Stimulated activated naive B cell treated with anti-CD40 and anti-IgM and Interleukin-4, amounts not matched to agents 10 μg/mL and 1 μg/mL and 100 μg/mL, for 72 hours (primary cell): ENCODE measurements around the gene KRTAP9-4.
"Not testable (repeated sequence)": the region's sequence is repeated elsewhere in the genome, so short reads cannot be mapped to it uniquely, and the experiment has no call there.

ENCODE experiments used
- ATAC-seq, 2 donors: fragments of 150-1000 bp; cut with Tn5 transposase; replicated peaks; 2 replicates each; pipeline ENCODE4 v1.10.0; 2021; ENCODE audit warnings: moderate library complexity in 1 of 2
- DNase-seq: peaks from one replicate; pipeline ENCODE4 v3.0.0; 2021
- H3K27ac Mint-ChIP-seq: one replicate; pipeline ENCODE4 v1.8.0; 2022; ENCODE audit warnings: mild to moderate bottlenecking, mixed read lengths
- H3K27me3 Mint-ChIP-seq, 2 donors: one replicate each; pipeline ENCODE4 v1.8.0; 2022; ENCODE audit warnings: mixed read lengths in 2 of 2
- H3K36me3 Mint-ChIP-seq, 2 donors: one replicate each; pipeline ENCODE4 v1.8.0; 2022; ENCODE audit warnings: mixed read lengths in 2 of 2, mild to moderate bottlenecking in 1 of 2
- H3K4me1 Mint-ChIP-seq, 2 donors: one replicate each; pipeline ENCODE4 v1.8.0; 2022; ENCODE audit warnings: mixed read lengths in 2 of 2, mild to moderate bottlenecking in 1 of 2
- H3K4me3 Mint-ChIP-seq, 2 donors: one replicate each; pipeline ENCODE4 v1.8.0; 2022; ENCODE audit warnings: mild to moderate bottlenecking in 2 of 2, mixed read lengths in 2 of 2, moderate library complexity in 1 of 2
- H3K9me3 Mint-ChIP-seq, 2 donors: one replicate each; pipeline ENCODE4 v1.8.0; 2022; ENCODE audit warnings: mixed read lengths in 2 of 2, mild to moderate bottlenecking in 1 of 2

Gene KRTAP9-4

DNA sequence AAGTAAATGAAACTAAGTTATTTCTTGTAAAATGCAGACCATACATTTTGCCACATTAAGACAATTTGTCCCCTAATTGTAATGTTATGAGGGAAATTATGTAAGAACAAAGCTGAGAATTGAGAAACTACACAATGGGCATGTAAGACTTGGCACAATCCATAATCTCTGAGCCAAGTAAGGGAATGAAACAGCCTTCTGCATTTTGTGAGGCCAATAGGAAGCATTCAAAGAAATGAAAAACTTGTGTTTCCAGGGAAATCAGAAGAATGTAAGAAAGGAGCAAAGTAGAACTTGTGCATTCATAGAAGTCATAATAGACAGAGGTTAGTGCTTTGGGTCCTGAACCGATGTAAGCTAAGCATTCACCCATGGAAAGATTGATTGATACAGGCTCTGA, 1.8 kb downstream of the KRTAP9-4 start:
- Mint-ChIP-seq H3K36me3 (no peaks in the 10 kb centered on the region), H3K4me1 (peaks cover 12 to 14% of the 10 kb centered on the region in 2 donors), H3K27ac (no peak overlapping the region), H3K27me3 (peaks cover 11 to 19% of the 10 kb centered on the region in 2 donors), H3K4me3 (no peak overlapping the region), H3K9me3 (no peaks in the 10 kb centered on the region)
- DNase-seq (no peak), ATAC-seq (no peak)

DNA sequence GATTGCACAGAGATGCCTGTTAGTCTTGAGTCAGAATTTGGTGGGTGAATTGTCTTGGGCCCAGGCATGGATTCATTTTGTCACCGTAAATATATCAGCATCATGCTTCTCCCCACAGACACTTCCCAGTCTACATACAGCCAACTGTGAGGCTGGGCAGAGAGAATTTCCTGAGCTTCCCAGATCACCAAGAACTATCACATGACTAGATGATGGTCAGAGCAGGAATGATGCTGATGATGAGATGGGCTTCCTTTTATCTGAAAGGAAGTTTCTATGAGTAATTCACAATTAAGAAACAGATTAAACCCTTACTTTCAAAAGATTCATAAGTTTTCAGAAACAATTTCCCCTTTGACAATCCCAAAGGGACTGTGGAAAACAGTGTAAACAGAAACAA, 5.4 kb downstream of the KRTAP9-4 start:
- Mint-ChIP-seq H3K9me3 (no peaks in the 10 kb centered on the region), H3K27ac (no peak overlapping the region), H3K36me3 (no peaks in the 10 kb centered on the region), H3K4me3 (no peak overlapping the region), H3K4me1 (peaks cover 6 to 12% of the 10 kb centered on the region in 2 donors), H3K27me3 (peaks cover 29 to 32% of the 10 kb centered on the region in 2 donors)
- no peak for DNase-seq
- no peak for ATAC-seq

DNA sequence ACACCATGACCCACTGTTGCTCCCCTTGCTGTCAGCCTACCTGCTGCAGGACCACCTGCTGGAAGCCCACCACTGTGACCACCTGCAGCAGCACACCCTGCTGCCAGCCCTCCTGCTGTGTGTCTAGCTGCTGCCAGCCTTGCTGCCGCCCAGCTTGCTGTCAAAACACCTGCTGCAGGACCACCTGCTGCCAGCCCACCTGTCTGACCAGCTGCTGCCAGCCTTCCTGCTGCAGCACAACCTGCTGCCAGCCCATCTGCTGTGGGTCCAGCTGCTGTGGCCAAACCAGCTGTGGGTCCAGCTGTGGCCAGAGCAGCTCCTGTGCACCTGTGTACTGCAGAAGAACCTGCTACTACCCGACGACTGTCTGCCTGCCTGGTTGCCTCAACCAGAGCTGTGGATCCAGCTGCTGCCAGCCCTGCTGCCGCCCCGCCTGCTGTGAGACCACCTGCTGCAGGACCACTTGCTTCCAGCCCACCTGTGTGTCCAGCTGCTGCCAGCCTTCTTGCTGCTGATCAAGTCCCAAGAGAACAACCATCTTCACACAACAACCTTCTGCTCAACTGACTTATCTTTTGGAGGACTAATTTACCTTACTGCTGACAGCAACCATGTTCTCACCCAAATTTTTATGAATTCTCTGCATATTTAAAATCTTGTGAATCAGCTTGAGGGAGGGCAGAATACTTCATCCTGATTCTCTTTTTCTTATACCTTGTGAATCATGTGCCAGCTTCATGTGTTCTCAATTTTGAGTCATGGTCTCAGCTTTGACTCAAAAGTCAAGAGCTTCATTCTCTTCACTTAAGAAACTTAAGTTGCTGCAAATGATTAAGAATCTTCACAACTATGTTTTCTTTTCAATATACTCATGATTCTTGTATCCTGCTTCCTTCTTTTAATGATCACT, 6.1 kb downstream of the KRTAP9-4 start, which contains the start of gene KRTAP9-9:
TSS of gene KRTAP9-9 (plus strand) at position 4 of the 910 bp plus-strand sequence.
- not testable (repeated sequence) for H3K27ac Mint-ChIP-seq, DNase-seq, H3K36me3 Mint-ChIP-seq, H3K4me3 Mint-ChIP-seq, ATAC-seq, H3K9me3 Mint-ChIP-seq
- peaks cover 29 to 40% of the 10 kb centered on the region in 2 donors for H3K27me3 Mint-ChIP-seq
- peaks cover 4 to 12% of the 10 kb centered on the region in 2 donors for H3K4me1 Mint-ChIP-seq

DNA sequence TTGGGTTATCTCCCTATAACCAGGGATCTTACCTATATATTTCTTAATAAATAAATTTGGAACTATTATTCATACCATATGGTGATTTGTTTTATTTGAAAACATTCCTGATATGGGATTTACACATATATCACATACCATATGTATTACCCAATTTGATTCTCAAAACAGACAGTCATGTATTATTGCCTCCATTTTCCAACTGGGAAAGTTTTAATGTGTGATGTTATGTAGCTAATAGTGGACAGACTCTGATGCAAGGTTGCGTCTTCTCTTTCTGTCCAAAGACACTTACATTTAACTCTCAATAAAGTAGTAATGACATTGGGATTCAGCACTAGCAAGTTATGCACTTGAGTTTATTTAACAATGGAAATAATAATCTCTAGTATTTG, 6.8 kb downstream of the KRTAP9-4 start:
- H3K27ac Mint-ChIP-seq: no peak overlapping the region
- H3K4me1 Mint-ChIP-seq: peaks cover 4 to 12% of the 10 kb centered on the region in 2 donors
- H3K9me3 Mint-ChIP-seq: peaks cover 0 to 2% of the 10 kb centered on the region in 2 donors
- DNase-seq (no peak), ATAC-seq (no peak)
- H3K36me3 Mint-ChIP-seq: no peaks in the 10 kb centered on the region
- H3K27me3 Mint-ChIP-seq: peaks cover 29 to 41% of the 10 kb centered on the region in 2 donors
- no peak overlapping the region for H3K4me3 Mint-ChIP-seq

DNA sequence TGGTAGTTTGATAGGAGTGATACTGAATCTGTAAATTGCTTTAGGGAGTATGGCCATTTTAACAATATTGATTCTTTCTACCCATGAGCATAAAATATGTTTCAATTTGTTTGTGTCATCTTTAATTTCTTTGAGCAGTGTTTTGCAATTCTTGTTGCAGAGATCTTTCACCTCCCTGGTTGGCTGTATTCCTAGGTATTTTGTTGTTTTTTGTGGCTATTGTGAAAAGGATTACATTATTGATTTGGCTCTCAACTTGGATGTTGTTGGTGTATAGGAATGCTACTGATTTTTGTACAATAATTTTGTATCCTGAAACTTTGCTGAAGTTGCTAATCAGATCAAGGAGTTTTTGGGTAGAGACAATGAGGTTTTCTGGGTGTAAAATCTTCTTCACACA, 8.9 kb downstream of the KRTAP9-4 start:
- peaks cover 0 to 6% of the 10 kb centered on the region in 2 donors for H3K4me1 Mint-ChIP-seq
- H3K36me3 Mint-ChIP-seq: no peaks in the 10 kb centered on the region
- ATAC-seq (no peak), DNase-seq (no peak)
- no peak overlapping the region for H3K27ac Mint-ChIP-seq
- peaks cover 0 to 2% of the 10 kb centered on the region in 2 donors for H3K9me3 Mint-ChIP-seq
- no peak overlapping the region for H3K4me3 Mint-ChIP-seq
- peaks cover 35 to 37% of the 10 kb centered on the region in 2 donors for H3K27me3 Mint-ChIP-seq

DNA sequence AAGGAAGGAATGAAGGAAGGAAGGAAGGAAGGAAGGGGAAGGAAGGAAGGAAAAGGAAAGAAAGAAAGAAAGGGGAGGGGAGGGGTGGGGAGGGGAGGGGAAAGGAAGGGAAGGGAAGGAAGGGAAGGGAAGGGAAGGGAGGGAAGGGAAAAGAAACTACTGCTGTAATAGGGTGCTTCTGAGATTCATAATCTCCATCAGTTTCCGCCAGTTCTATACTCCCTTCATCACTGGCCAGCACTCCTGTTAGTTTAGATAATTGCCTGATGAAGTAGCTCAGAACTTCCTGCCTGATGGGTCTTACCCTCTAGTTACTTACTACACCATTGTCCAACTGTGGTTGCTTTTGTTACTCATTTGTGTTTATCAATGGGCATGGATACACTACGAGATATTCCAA, 13.7 kb downstream of the KRTAP9-4 start:
- H3K9me3 Mint-ChIP-seq: peaks cover 0 to 2% of the 10 kb centered on the region in 2 donors
- peaks cover 0 to 8% of the 10 kb centered on the region in 2 donors for H3K4me1 Mint-ChIP-seq
- peaks cover 19 to 38% of the 10 kb centered on the region in 2 donors for H3K27me3 Mint-ChIP-seq
- H3K4me3 Mint-ChIP-seq: no peak overlapping the region
- DNase-seq (no peak), ATAC-seq (no peak)
- H3K36me3 Mint-ChIP-seq: no peaks in the 10 kb centered on the region
- H3K27ac Mint-ChIP-seq: no peak overlapping the region

DNA sequence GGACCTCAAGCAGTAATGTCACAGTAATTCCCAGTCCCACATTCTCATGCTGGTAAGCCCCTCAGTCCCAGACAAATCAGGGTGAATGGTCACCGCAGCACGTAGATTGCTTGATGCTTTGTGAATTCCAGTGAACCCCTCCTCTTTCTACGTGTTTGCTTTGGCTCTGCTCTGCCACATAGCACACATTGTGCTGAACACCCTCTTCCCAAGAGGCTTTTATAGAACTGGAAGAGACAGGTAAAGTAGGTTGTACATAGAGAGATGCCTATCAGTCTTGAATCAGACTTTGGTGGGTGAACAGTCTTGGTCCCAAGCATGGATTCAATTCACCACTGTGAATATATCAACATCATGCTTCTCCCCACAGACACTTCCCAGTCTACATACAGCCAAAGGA, 15.1 kb downstream of the KRTAP9-4 start:
- Mint-ChIP-seq H3K4me1 (peaks cover 0 to 8% of the 10 kb centered on the region in 2 donors), H3K9me3 (peaks cover 0 to 2% of the 10 kb centered on the region in 2 donors), H3K27me3 (peaks cover 19 to 40% of the 10 kb centered on the region in 2 donors), H3K4me3 (no peak overlapping the region), H3K36me3 (no peaks in the 10 kb centered on the region), H3K27ac (no peak overlapping the region)
- no peak for DNase-seq
- no peak for ATAC-seq

DNA sequence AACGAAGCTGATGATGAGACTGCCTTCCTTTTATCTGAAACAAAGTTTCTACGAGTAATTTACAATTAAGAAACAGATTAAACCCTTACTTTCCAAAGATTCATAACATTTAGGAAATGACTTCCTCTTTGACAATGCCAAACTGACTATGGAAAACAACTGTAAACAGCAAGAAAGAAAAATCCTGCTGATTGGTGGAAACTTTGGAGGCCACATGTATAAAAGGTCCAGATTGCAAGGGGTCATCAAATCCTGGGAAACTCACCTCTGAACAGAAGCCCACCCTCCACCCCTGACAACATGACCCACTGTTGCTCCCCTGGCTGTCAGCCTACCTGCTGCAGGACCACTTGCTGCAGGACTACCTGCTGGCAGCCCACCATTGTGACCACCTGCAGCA, 15.6 kb downstream of the KRTAP9-4 start, which contains the start of gene KRTAP9-6:
TSS of gene KRTAP9-6 (plus strand) at position 301 of the 400 bp plus-strand sequence. CDS start at position 301, 0 bp downstream.
- Mint-ChIP-seq H3K9me3 (peaks cover 0 to 2% of the 10 kb centered on the region in 2 donors), H3K4me1 (peaks cover 0 to 8% of the 10 kb centered on the region in 2 donors), H3K27me3 (peaks cover 19 to 37% of the 10 kb centered on the region in 2 donors), H3K4me3 (no peak within 1 kb of the TSS), H3K27ac (no peak within 1 kb of the TSS), H3K36me3 (no peaks in the 10 kb centered on the region)
- no peak for DNase-seq
- ATAC-seq: no peak

DNA sequence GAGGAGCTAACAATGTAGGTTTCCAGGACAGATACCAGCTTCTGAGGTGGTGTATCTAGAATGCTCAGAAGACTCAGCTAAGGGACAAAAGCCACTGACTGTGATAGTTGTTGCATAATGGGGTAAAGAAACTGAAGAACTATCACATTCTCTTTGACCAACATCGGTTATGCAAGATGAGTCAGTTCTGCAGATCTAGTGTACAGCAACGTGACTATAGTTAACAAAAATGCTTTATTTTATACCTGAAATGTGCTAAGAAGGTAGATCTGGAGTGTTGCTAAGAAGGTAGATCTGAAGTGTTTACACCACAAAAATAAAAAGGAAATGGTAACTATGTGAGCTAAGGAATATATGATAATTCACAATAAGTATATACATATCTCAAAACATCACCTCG, 18.2 kb downstream of the KRTAP9-4 start:
- no peaks in the 10 kb centered on the region for H3K9me3 Mint-ChIP-seq

DNA sequence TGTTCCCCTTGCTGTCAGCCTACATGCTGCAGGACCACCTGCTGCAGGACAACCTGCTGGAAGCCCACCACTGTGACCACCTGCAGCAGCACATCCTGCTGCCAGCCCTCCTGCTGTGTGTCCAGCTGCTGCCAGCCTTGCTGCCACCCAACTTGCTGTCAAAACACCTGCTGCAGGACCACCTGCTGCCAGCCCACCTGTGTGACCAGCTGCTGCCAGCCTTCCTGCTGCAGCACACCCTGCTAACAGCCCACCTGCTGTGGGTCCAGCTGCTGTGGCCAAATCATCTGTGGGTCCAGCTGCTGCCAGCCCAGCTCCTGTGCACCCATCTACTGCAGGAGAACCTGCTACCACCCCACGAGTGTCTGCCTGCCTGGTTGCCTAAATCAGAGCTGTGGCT, 21.8 kb downstream of the KRTAP9-4 start:
- not testable (repeated sequence) for H3K36me3 Mint-ChIP-seq, H3K9me3 Mint-ChIP-seq, ATAC-seq, H3K4me3 Mint-ChIP-seq, DNase-seq, H3K27ac Mint-ChIP-seq
- Mint-ChIP-seq H3K27me3 (peaks cover 25 to 33% of the 10 kb centered on the region in 2 donors), H3K4me1 (peaks cover 9 to 11% of the 10 kb centered on the region in 2 donors)

More for the DNA sequence above, 18.2 kb downstream of the KRTAP9-4 start:
- peaks cover 5 to 11% of the 10 kb centered on the region in 2 donors for H3K4me1 Mint-ChIP-seq
- no peak overlapping the region for H3K27ac Mint-ChIP-seq
- peaks cover 19 to 36% of the 10 kb centered on the region in 2 donors for H3K27me3 Mint-ChIP-seq
- DNase-seq: no peak
- no peaks in the 10 kb centered on the region for H3K36me3 Mint-ChIP-seq
- ATAC-seq: no peak
- no peak overlapping the region for H3K4me3 Mint-ChIP-seq

DNA sequence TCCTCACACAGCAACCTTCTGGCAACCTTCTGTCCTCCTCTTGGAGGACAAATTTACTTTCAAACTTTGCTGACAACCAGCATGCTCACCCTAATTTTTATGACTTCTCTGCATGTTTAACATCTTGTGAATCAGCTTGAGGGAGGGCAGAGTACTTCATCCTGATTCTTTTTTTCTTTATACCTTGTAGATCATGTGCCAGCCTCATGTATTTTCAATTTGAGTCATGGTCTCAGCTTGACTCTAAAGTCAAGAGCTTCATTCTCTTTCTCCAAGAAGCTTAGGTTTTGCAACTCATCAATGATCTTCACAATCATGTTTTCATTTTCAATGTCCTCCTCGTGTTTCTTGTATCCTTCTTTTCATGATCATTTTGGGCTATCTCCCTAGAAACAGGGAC, 22.4 kb downstream of the KRTAP9-4 start:
- Mint-ChIP-seq H3K4me1 (peaks cover 9 to 12% of the 10 kb centered on the region in 2 donors), H3K27ac (no peak overlapping the region), H3K9me3 (no peaks in the 10 kb centered on the region), H3K27me3 (peaks cover 30 to 35% of the 10 kb centered on the region in 2 donors), H3K36me3 (no peaks in the 10 kb centered on the region), H3K4me3 (no peak overlapping the region)
- ATAC-seq (no peak), DNase-seq (no peak)

DNA sequence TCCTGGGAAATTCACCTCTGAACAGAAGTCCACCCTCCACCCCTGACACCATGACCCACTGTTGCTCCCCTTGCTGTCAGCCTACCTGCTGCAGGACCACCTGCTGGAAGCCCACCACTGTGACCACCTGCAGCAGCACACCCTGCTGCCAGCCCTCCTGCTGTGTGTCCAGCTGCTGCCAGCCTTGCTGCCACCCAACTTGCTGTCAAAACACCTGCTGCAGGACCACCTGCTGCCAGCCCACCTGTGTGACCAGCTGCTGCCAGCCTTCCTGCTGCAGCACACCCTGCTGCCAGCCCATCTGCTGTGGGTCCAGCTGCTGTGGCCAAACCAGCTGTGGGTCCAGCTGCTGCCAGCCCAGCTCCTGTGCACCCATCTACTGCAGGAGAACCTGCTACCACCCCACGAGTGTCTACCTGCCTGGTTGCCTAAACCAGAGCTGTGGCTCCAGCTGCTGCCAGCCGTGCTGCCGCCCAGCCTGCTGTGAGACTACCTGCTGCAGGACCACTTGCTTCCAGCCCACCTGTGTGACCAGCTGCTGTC, 26.2 kb downstream of the KRTAP9-4 start, which contains the start of gene KRTAP9-7:
TSS of gene KRTAP9-7 (plus strand) at position 51 of the 543 bp plus-strand sequence. CDS start at position 51, 0 bp downstream.
- not testable (repeated sequence) for H3K9me3 Mint-ChIP-seq, ATAC-seq, H3K36me3 Mint-ChIP-seq, H3K27ac Mint-ChIP-seq, H3K4me3 Mint-ChIP-seq, DNase-seq
- peaks cover 29 to 46% of the 10 kb centered on the region in 2 donors for H3K27me3 Mint-ChIP-seq
- peaks cover 9 to 12% of the 10 kb centered on the region in 2 donors for H3K4me1 Mint-ChIP-seq

DNA sequence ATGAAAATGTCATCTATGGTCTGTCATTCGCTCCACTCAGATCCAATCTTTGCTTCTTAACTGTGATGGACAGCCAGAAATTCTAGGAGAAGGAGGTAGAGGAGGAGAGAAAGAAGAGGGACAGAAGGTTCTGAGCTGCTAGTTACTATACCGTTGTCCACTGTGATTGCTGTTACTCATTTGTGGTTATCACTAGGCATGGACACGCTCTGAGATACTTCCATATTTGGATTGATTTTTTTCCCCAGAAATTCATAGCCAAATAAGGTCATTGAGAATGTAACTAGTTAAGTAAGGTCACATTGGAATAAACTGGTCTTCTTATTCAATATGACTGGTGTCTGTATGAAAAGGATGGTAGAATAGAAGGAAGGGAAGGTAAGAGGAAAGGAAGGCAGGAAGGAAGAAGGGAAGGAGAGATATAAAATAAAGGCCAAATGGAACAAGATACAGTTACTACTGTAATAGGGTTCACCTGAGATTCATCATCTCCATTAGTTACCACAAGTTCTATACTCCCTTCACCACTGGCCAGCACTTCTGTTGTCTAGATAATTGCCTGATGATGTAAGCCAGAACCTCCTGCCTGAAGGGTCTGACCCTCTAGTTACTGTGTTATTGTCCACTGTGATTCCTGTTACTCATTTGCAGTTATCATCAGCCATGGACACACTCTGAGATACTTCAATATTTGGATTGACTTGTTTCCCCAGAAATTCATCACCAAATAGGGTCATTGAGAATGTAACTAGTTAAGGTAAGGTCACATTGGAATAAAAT, 28.9 kb downstream of the KRTAP9-4 start:
- DNase-seq (no peak), ATAC-seq (no peak)
- Mint-ChIP-seq H3K4me3 (no peak overlapping the region), H3K27me3 (peaks cover 21 to 38% of the 10 kb centered on the region in 2 donors), H3K9me3 (peaks cover 0 to 2% of the 10 kb centered on the region in 2 donors), H3K4me1 (peaks cover 5 to 7% of the 10 kb centered on the region in 2 donors), H3K27ac (no peak overlapping the region), H3K36me3 (peaks cover 0 to 2% of the 10 kb centered on the region in 2 donors)

DNA sequence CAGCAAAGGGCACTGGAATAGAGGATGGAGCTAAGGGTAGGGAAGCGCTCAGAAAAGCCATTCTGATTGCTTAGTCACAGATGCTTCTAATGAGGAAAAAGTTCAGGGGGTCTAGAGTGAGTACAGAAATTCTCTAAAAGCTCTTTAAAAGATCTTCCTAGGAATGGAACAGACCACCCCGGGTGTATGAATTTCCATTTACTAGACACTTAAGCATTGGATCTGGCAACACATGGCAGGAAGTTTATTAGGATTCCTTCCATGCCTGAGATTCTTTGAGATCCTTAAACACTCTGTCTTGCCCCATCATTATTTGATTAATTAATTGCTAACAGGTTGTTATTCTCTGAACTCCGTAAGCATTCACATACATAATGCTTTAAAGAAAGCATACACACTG, 34.6 kb downstream of the KRTAP9-4 start:
- DNase-seq (no peak), ATAC-seq (no peak)
- H3K4me1 Mint-ChIP-seq: peaks cover 0 to 5% of the 10 kb centered on the region in 2 donors
- H3K9me3 Mint-ChIP-seq: peaks cover 0 to 2% of the 10 kb centered on the region in 2 donors
- no peak overlapping the region for H3K4me3 Mint-ChIP-seq
- H3K27me3 Mint-ChIP-seq: peaks cover 1 to 11% of the 10 kb centered on the region in 2 donors
- H3K36me3 Mint-ChIP-seq: no peaks in the 10 kb centered on the region
- H3K27ac Mint-ChIP-seq: no peak overlapping the region
